Kidney (tissue), 14 donors: ENCODE results near the gene CENPN. TPM values are rescaled to one million over a fixed set of nuclear protein-coding genes. Genes with fewer than 3 reads are reported as not detected.

Experiments
- DNase-seq, 5 donors: peaks; one replicate each; pipeline ENCODE4 v3.0.0-alpha.2; 2013 to 2020
- FAIRE-seq: peaks from 2 replicates; lab custom pipeline; 2012; peaks lifted over from hg19 to GRCh38; lab: Jason Lieb, UNC
- H3K27ac ChIP-seq, 2 donors: one replicate each; pipeline ENCODE4 v1.7.0; 2013; ENCODE audit warnings: low read depth in 2 of 2, low read length in 2 of 2, inconsistent platforms in 1 of 2
- H3K27me3 ChIP-seq: one replicate; pipeline ENCODE4 v1.7.1; 2013; ENCODE audit warnings: low read length, inconsistent platforms; ENCODE audit not compliant: control insufficient read depth, insufficient read depth
- H3K36me3 ChIP-seq, 3 donors: one replicate each; pipeline versions ENCODE4 v1.7.0 to v1.7.1; 2013; ENCODE audit warnings: low read length in 3 of 3, control low read depth in 1 of 3, inconsistent platforms in 1 of 3; ENCODE audit not compliant: insufficient read depth in 3 of 3, control insufficient read depth in 2 of 3
- H3K4me1 ChIP-seq, 3 donors: one replicate each; pipeline versions ENCODE4 v1.7.0 to v1.7.1; 2013; ENCODE audit warnings: low read length in 3 of 3, inconsistent platforms in 1 of 3, low read depth in 1 of 3; ENCODE audit not compliant: control insufficient read depth in 2 of 3, insufficient read depth in 2 of 3
- H3K4me3 ChIP-seq, 3 donors: one replicate each; pipeline versions ENCODE4 v1.7.0 to v1.8.1; 2013; ENCODE audit warnings: low read length in 3 of 3, control low read depth in 1 of 3, inconsistent platforms in 1 of 3
- H3K9ac ChIP-seq, 3 donors: one replicate each; pipeline versions ENCODE4 v1.7.0 to v1.7.1; 2013; ENCODE audit warnings: low read length in 3 of 3, control low read depth in 1 of 3, inconsistent platforms in 1 of 3
- H3K9me3 ChIP-seq, 3 donors: one replicate each; pipeline versions ENCODE4 v1.7.0 to v1.7.1; 2013; ENCODE audit warnings: low read length in 3 of 3, control low read depth in 1 of 3, inconsistent platforms in 1 of 3; ENCODE audit not compliant: control insufficient read depth in 2 of 3, insufficient read depth in 1 of 3
- CTCF ChIP-seq: IDR thresholded peaks from 3 replicates; pipeline ENCODE4 v1.5.1; 2012; ENCODE audit warnings: mild to moderate bottlenecking, moderate library complexity, borderline replicate concordance; ENCODE audit not compliant: insufficient read depth; ENCODE audit errors: extremely low read depth
- intact Hi-C: fragments of 100-400 bp; cut with DNase I; formaldehyde crosslinking; loops from one replicate; pipeline ENCODE4 v1.11.1; 2022
- polyA plus RNA-seq: library from polyadenylated mRNA; stranded (reverse); fragments of 350-450 nt; fragmentation: Illumina TruSeq; extraction: RNeasy Lipid Tissue Mini Kit (QIAGEN cat#74804); gene quantifications from one replicate; pipeline ENCODE4 v1.2.3, GENCODE V29; 2014; ENCODE audit warnings: low read depth, low replicate concordance; ENCODE audit not compliant: insufficient read depth
- total RNA-seq: library from RNA; stranded (reverse); fragmentation: NEBNext Ultra II Directional; extraction: Animal tissue kit (Norgen Biotek cat#: 25700); gene quantifications from one replicate; pipeline ENCODE4 v1.2.1, GENCODE V29; 2021
- donor health status: control.
- donor health status: control.
- donor health status: control.
- donor health status: control.
- donor health status: control.
- donor health status: DM: yes; HTN: yes; CAD: no.
- donor health status: Normal renal cell carcinoma (clear cell type).

The CENPN gene
- total and polyA plus RNA-seq, 2 donors from 2014 or later = 2.0 to 4.1 TPM

- no peak for FAIRE-seq
- intact Hi-C loops = no loop called here
- H3K27ac ChIP-seq = no peak overlapping the region
- no peak for TF ChIP-seq CTCF
- H3K36me3 ChIP-seq = peaks cover 0 to 2% (median 0%) of the 10 kb centered on the region in 3 donors
- H3K4me1 ChIP-seq = no peaks in the 10 kb centered on the region
- no peak for DNase-seq
- H3K9ac ChIP-seq = no peak overlapping the region
- no peak overlapping the region for H3K4me3 ChIP-seq
- no peaks in the 10 kb centered on the region for H3K9me3 ChIP-seq
- no peaks in the 10 kb centered on the region for H3K27me3 ChIP-seq
Measured at GRCh38 chr16:80990978-80991377, 16.0 kb upstream of the CENPN start.

- intact Hi-C loops = no loop called here
- H3K4me3 ChIP-seq = no peak overlapping the region
- no peaks in the 10 kb centered on the region for H3K4me1 ChIP-seq
- no peak overlapping the region for H3K27ac ChIP-seq
- H3K27me3 ChIP-seq = no peaks in the 10 kb centered on the region
- DNase-seq (no peak), FAIRE-seq (no peak)
- H3K9ac ChIP-seq = no peak overlapping the region
- peaks cover 0 to 1% (median 0%) of the 10 kb centered on the region in 3 donors for H3K36me3 ChIP-seq
- TF ChIP-seq CTCF = no peak
- no peaks in the 10 kb centered on the region for H3K9me3 ChIP-seq
Measured at GRCh38 chr16:80991792-80992430, 15.1 kb upstream of the CENPN start.

- FAIRE-seq = no peak
- no peak for DNase-seq
- peaks cover 0 to under 1% (median 0%) of the 10 kb centered on the region in 3 donors for H3K4me1 ChIP-seq
- no peaks in the 10 kb centered on the region for H3K27me3 ChIP-seq
- no peak overlapping the region for H3K4me3 ChIP-seq
- H3K9me3 ChIP-seq = no peaks in the 10 kb centered on the region
- no peak for TF ChIP-seq CTCF
- H3K36me3 ChIP-seq = no peaks in the 10 kb centered on the region
- intact Hi-C loops = no loop called here
- no peak overlapping the region for H3K9ac ChIP-seq
- H3K27ac ChIP-seq = no peak overlapping the region
Measured at GRCh38 chr16:80992676-80993293, 14.2 kb upstream of the CENPN start.
